HL-60/S4 (cell line): ENCODE data around the gene TSPAN7.

ENCODE experiments used
- in situ Hi-C: fragments of 300-500 bp; cut with MboI; formaldehyde crosslinking; loops from 2 replicates; pipeline ENCODE4 v1.14.3; 2022; ENCODE audit warnings: low sequenced_read_pairs

TSPAN7 gene

DNA sequence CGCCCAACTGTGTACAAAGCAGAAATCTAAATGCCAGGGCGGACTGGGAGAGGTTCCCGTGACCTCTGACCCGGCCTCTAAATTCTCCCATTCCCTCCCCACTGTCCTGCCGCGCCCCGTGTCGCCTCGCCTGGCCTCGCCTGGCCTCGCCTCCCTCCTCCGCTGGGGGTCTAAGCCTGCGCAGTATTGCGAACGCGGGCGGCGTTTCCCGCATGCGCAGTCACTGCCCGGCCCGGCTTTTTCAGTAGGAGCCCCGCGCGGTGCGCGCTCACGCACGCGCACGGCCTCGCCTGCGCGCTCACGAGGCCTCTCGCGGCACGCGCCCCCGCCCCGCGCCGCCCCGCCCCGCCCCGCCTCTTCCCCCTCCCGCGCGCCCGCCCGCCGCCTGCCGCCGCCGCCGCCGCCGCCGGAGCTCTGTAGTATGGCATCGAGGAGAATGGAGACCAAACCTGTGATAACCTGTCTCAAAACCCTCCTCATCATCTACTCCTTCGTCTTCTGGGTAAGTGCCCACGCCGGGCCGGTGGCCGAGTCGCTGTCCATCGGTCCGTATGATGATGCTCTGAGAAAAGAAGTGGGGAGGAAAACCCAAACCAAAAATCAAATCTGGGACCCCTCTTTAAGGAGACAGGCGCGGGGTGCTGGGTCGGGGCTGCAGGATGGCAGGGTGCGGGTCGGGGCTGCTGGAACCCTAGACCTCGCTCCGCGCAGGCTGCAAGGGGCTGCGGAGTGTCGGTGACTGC is at the start of gene TSPAN7:
TSPAN7 (plus strand) TSS at position 417 of the 743 bp plus-strand sequence; CDS start at position 422, 5 bp downstream.
- in situ Hi-C loops = no loop called here

DNA sequence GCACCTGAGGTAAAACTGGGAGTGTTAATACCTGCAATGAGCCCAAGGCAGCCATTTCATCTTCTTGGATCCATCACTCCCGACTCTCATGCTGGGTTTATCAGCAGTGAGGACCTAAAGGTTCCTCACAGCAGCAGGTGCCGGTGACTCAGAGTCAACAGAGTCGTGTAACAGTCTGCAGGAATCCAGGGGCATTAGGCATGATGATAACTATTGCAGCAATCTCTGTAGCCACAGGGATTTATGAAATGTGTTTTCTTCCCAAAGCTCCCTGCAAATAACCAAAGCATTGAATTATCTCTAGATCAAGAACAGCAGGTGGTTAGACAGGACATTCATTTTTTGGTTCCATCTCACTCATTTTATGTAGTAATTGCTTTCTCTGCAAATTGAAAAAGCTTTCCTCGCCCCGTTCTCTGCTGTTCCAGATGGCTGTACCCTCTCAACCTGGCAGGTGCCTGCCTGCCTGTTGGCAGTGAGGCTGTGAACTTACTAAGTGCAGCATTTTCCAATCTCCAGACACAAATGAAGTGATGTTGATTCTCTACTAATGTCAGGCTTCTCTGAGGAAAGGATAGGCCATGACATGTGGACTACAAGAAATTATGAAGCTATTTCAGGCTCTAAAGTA is 48.1 kb upstream of the TSPAN7 start:
- in situ Hi-C loops = no loop called here

GRCh38 chrX:38514016-38514854 is 47.1 kb upstream of the TSPAN7 start:
- in situ Hi-C loops = no loop called here

DNA sequence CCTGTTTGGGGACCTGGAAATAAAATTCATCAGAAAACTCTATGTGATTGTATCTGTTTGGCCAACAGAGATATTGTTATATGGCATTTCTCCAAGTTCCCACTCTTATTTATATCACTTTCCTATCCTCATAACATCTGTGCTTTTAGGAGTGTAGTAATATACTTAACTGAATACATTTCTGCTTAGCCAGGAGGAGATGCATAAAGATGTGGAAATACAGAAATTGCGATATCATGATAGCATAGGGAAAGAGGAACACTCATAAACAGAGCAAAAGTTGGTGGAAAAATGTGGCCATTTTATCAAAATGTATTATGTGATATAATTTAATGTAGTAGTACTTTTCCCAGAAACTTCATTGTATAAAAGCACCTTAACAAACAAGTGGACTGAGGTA is 46.1 kb upstream of the TSPAN7 start:
- in situ Hi-C loops = no loop called here

DNA sequence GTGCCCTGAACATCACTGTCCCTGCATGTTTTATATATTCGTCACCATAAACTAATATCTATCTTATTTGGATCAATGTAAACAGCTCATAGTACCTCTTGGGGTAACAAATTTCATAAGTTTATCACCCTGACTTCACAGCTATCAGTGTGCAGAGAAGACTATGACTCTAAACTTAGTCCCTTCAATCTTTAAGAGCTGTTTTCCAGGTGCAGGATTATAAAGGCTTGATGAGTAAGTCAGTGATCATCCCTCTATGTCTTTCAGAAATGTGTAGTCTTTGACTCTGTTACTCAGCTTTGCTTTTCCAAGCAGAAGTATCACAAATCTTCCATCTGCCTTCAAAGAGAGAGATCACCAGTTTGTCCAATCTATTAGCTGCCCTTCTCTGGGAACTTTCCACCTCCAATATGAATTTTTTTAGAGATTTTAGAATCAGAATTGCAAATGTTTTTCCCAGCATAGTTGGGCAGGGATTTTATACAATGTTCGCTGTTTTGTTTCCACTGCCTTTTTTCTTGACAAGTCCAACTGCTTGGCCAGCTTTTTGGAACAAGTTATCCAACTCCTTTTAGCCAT is 45.1 kb upstream of the TSPAN7 start:
- in situ Hi-C loops = no loop called here

DNA sequence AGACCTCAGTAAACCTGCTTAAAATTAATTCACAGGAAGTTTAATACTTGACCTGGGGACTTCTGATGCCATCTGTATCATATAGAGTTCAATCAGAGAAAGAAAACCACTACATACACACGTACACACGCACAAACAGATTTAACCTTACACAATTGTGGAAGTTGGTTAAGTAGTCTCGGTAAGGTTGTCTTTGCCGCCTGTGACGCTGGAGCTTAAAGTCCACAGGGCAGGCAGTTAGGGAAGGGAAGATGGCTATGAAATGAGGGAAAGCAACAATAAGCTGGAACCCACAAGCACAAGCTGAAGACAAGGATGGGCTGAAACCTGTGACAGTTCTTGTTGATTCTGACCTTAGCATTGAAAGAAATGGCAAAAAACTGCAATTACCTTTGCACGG is 41.7 kb upstream of the TSPAN7 start:
- in situ Hi-C loops = no loop called here

GRCh38 chrX:38538134-38538533 is 23.2 kb upstream of the TSPAN7 start:
- in situ Hi-C loops = no loop called here

- in situ Hi-C loops = no loop called here
Measured at GRCh38 chrX:38539748-38540147, 21.6 kb upstream of the TSPAN7 start.

DNA sequence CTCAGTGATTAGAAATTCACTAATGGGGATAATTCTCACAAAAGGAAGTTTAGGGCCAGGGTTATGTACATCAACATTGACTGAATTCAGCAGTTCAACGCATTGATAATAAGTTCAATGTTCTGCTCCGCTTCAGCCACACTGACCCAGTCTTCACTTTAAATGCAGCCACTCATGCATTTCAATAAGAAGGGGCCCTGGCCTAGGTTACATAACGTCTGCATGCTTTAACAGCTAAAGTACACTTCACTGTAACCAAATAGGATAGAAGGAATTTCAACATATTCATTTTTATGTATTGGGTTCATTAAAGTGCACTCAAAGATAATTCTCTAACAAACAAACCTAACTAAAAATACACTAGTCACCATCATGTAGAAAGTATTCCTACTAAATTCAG is 12.8 kb upstream of the TSPAN7 start:
- in situ Hi-C loops = no loop called here

- in situ Hi-C loops = no loop called here
Measured at GRCh38 chrX:38552721-38553120, 8.6 kb upstream of the TSPAN7 start.

GRCh38 chrX:38558686-38559085 is 2.7 kb upstream of the TSPAN7 start:
- in situ Hi-C loops = no loop called here

DNA sequence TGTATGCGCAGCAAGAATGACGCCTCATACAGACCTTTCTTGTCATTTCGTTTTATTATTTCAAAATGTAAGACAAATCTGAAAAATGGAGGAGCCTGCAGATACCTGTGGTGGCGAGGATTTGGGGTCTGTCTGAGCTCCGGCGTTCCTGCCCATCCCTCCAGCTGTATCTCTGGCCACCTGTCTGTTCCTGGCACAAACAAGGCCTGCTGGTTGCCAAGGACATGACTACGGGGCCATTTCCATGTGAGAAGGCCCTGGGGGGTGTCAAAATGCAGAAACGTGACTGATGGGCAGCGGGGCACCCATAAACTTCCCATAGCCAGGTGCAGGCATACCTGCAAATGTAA is 591 bp upstream of the TSPAN7 start:
- in situ Hi-C loops = no loop called here

GRCh38 chrX:38561951-38562719 is 793 bp downstream of the TSPAN7 start:
- in situ Hi-C loops = no loop called here

- in situ Hi-C loops = no loop called here
Measured at GRCh38 chrX:38563030-38563429, 1.7 kb downstream of the TSPAN7 start.

GRCh38 chrX:38570396-38570795 is 9.1 kb downstream of the TSPAN7 start:
- in situ Hi-C loops = no loop called here

DNA sequence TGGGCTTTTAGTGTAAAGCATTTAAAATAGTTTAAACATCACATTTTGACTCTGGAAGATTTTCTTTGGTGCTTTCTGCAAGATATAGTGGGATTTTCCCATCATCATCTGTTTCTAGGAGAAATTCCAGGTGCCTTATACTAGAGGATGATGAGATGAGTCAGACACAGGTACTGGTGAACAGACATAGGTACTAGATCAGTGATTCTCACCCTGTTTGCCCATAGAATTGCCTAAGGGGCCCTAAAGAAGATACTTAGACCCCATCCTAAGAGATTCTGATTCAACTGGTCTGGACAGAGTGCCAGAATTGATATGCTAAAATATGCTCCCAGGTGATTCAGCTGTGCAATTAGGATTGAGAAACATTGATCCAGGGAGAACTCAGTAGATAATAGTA is 9.7 kb downstream of the TSPAN7 start:
- in situ Hi-C loops = no loop called here

GRCh38 chrX:38574858-38575257 is 13.5 kb downstream of the TSPAN7 start:
- in situ Hi-C loops = no loop called here

DNA sequence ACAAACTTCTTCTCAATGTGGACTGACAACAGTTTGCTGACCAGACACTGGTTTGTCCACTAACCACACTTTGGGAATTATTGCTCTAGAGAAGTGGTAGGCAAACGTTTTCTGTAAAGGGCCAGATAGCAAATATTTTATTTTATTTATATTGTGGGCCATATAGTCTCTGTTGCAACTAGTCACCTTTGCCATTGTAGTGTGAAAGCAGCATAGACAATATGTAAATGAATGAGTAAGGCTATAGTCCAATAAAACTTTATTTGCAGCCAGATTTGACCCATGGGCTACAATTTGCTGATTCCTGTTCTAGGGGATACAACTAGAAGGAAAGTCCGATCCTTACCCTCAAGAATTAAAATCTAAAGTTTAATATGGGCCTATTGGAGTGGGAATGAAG is 14.5 kb downstream of the TSPAN7 start:
- in situ Hi-C loops = no loop called here

DNA sequence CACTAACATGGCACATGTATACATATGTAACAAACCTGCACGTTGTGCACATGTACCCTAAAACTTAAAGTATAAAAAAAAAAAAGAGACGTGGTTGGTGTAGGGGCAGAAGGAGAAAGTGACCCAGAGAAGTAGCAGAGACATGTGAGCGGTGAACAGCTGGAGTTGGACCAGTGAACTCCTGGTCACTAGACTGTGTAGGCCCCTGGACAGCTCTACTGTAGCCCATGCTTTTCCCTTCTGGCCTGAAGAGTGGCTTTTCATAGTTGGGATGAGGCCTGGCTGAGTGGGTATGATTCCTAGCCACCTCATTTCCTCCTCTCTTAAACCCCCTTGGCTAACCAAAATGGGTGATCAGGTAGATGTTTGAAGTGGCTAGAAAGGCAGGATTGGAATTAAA is 16.4 kb downstream of the TSPAN7 start:
- in situ Hi-C loops = no loop called here

- in situ Hi-C loops = no loop called here
Measured at GRCh38 chrX:38578167-38578566, 16.8 kb downstream of the TSPAN7 start.

- in situ Hi-C loops = no loop called here
Measured at GRCh38 chrX:38583181-38583580, 21.8 kb downstream of the TSPAN7 start.
